Upper lobe of right lung (tissue), 1 donor: ENCODE results near the gene SELENOV. TPM values are rescaled to one million over a fixed set of nuclear protein-coding genes. Genes with fewer than 3 reads are reported as not detected.

Experiments
- ATAC-seq: fragments of 200-7000 bp; cut with Tn5 transposase; one replicate; pipeline ENCODE4 v1.9.1; 2020; ENCODE audit warnings: mild to moderate bottlenecking, moderate library complexity
- DNase-seq: peaks from one replicate; pipeline ENCODE4 v3.0.0-alpha.2; 2020
- H3K27ac ChIP-seq: fragments of 200-600 bp; one replicate; pipeline ENCODE4 v1.8.0; 2022
- H3K27me3 ChIP-seq: fragments of 200-600 bp; one replicate; pipeline ENCODE4 v1.8.0; 2022; ENCODE audit warnings: mild to moderate bottlenecking
- H3K36me3 ChIP-seq: fragments of 200-600 bp; one replicate; pipeline ENCODE4 v1.8.0; 2022
- H3K4me1 ChIP-seq: fragments of 200-600 bp; one replicate; pipeline ENCODE4 v1.8.0; 2022
- H3K4me3 ChIP-seq: fragments of 200-600 bp; one replicate; pipeline ENCODE4 v1.8.0; 2022; ENCODE audit warnings: mild to moderate bottlenecking
- H3K9me3 ChIP-seq: fragments of 200-600 bp; one replicate; pipeline ENCODE4 v1.8.0; 2022
- intact Hi-C: fragments of 100-400 bp; cut with DNase I; formaldehyde crosslinking; loops from one replicate; pipeline ENCODE4 v1.11.0; 2022
- total RNA-seq: library from RNA; stranded (reverse); fragmentation: NEBNext Ultra II Directional; extraction: Animal tissue kit (Norgen Biotek cat#: 25700); gene quantifications from one replicate; pipeline ENCODE4 v1.2.1, GENCODE V29; 2021
- TF ChIP-seq, protein P1 (sequence below): fragments of 200-600 bp; IDR thresholded peaks from one replicate; pipeline ENCODE4 v1.8.0; 2022; ENCODE audit warnings: antibody characterized with exemption
- donor health status: DM: no; HTN: yes; CAD: no; lungs with severe emphysema.

SELENOV gene
- total RNA-seq, 1 donor from 2014 or later, result not detected

DNA sequence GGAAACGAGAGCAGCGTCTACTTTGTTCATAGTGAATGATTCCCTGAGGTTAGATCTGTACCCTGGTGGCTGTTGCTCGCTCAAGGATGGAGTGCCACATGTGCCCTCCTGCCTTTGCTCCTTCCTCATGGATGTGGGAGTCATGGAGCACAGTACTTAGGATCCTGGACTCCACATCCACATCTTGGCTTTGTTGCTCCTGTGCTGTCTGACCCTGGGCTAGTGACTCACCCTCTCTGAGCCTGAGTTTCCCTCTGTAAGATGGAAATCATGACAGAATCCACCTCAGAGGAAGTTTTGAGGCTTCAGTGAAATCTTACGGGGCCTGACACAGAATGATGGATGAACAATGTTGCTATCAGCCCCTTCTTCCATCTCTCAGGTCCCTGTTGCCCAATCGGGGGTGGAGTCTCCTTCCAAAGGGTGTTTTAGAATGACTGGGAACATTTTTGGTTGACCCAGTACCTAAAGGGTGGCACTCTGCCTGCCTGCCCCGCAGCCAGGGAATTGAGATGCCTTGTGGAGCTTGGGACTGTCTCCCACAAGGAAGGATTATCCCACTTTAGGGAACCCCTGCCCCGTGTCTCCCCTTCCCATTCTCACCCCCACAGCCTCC is 44.1 kb upstream of the SELENOV start:
- TF ChIP-seq, protein P1, sequence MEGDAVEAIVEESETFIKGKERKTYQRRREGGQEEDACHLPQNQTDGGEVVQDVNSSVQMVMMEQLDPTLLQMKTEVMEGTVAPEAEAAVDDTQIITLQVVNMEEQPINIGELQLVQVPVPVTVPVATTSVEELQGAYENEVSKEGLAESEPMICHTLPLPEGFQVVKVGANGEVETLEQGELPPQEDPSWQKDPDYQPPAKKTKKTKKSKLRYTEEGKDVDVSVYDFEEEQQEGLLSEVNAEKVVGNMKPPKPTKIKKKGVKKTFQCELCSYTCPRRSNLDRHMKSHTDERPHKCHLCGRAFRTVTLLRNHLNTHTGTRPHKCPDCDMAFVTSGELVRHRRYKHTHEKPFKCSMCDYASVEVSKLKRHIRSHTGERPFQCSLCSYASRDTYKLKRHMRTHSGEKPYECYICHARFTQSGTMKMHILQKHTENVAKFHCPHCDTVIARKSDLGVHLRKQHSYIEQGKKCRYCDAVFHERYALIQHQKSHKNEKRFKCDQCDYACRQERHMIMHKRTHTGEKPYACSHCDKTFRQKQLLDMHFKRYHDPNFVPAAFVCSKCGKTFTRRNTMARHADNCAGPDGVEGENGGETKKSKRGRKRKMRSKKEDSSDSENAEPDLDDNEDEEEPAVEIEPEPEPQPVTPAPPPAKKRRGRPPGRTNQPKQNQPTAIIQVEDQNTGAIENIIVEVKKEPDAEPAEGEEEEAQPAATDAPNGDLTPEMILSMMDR, result no peak
- no peak for ATAC-seq
- H3K27me3 ChIP-seq, result no peaks in the 10 kb centered on the region
- no peaks in the 10 kb centered on the region for H3K4me1 ChIP-seq
- H3K27ac ChIP-seq, result no peak overlapping the region
- no peaks in the 10 kb centered on the region for H3K9me3 ChIP-seq
- intact Hi-C loops, result no loop called here
- no peak overlapping the region for H3K4me3 ChIP-seq
- DNase-seq, result no peak
- H3K36me3 ChIP-seq, result peaks cover 98% of the 10 kb centered on the region

DNA sequence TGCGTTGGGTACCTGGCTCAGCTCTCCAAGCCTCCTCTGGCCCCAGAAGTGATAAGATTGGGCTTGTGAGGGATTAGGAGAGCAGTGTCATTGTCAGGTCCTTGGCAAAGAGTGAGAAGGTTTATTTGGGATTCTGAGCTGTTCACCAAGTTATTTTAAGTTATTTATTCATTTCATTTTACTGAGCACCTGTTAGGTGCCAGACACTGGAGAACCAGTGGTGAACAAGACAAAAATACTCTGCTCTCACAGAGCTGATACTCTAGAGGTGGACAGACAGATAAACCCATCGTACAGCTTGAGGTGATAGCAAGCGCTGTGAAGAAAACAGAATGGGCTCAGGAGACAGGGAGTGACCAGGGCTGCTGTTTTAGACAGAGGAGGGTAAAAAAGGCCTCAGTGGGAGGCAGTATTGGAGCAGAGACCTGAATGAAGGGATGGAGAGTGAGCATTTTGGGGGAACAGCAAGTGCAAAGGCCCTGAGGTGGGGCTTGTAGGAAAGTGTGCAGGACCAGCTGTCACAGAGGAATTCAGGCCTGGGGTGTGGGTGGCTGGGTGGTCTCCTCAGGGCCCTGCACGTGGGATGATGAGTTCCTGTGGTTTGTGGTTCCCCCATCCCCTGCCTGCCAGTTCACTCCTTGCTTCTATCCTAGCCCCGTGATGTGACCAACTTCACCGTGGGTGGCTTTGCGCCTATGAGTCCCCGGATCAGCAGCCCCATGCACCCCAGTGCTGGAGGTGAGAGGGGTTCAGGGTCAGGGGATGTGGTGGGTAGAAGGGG is 43.0 kb upstream of the SELENOV start:
- Histone ChIP-seq H3K4me3 (no peak overlapping the region), H3K36me3 (peaks cover 93% of the 10 kb centered on the region), H3K9me3 (no peaks in the 10 kb centered on the region), H3K27ac (no peak overlapping the region), H3K27me3 (no peaks in the 10 kb centered on the region), H3K4me1 (no peaks in the 10 kb centered on the region)
- TF ChIP-seq, protein P1, result no peak
- ATAC-seq (no peak), DNase-seq (no peak)
- intact Hi-C loops, result no loop called here

DNA sequence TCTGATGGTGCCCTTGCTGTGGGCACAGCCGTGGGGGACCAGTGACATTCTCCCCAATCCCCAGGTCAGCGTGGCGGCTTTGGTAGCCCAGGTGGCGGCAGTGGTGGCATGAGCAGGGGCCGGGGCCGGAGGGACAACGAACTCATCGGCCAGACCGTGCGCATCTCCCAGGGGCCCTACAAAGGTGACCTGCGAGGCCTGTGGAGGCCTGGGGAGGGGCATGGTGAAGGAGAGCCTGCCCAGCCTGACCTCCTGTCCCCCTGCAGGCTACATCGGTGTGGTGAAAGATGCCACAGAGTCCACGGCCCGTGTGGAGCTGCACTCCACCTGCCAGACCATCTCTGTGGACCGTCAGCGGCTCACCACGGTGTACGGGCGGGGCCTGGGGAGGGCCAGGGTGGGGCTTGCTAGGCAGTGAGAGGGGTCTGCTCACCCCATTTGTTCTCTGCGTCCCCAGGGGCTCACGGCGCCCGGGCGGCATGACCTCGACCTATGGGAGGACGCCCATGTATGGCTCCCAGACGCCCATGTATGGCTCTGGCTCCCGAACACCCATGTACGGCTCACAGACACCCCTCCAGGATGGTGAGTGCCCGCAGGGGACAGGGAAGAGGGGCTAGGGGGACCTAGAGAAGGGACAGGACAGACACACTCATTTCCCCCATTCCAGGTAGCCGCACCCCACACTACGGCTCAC is 42.0 kb upstream of the SELENOV start:
- H3K27me3 ChIP-seq, result no peaks in the 10 kb centered on the region
- no peak for ATAC-seq
- no peak overlapping the region for H3K4me3 ChIP-seq
- no peaks in the 10 kb centered on the region for H3K4me1 ChIP-seq
- TF ChIP-seq, protein P1, result no peak
- H3K36me3 ChIP-seq, result peaks cover 83% of the 10 kb centered on the region
- H3K9me3 ChIP-seq, result no peaks in the 10 kb centered on the region
- DNase-seq, result no peak
- H3K27ac ChIP-seq, result no peak overlapping the region
- intact Hi-C loops, result no loop called here

DNA sequence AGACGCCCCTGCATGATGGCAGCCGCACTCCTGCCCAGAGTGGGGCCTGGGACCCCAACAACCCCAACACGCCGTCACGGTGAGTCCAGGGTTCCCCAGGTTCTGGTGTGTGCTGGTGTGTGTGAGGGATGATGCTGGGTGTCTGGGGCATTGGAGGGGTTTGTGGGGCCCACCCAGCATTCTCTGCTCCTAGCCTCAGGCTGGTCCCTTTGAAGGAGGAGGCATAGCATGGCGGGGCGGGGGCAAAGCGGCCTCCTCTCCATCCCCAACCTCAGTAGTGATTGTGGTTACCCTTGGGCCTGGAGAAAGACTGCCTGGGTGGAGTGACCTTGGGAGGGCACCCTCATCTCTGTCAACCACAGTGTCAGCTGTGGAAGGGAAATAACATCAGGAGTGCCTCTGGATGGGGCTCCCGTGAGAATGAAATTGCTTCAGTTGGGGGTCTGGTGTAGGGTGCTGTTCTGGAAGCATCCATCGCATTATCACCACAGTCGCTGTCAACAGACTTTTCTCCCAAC is 41.4 kb upstream of the SELENOV start:
- TF ChIP-seq, protein P1, result no peak
- intact Hi-C loops, result no loop called here
- Histone ChIP-seq H3K27ac (no peak overlapping the region), H3K27me3 (no peaks in the 10 kb centered on the region), H3K4me1 (no peaks in the 10 kb centered on the region), H3K4me3 (no peak overlapping the region), H3K36me3 (peaks cover 77% of the 10 kb centered on the region), H3K9me3 (no peaks in the 10 kb centered on the region)
- ATAC-seq (no peak), DNase-seq (no peak)

DNA sequence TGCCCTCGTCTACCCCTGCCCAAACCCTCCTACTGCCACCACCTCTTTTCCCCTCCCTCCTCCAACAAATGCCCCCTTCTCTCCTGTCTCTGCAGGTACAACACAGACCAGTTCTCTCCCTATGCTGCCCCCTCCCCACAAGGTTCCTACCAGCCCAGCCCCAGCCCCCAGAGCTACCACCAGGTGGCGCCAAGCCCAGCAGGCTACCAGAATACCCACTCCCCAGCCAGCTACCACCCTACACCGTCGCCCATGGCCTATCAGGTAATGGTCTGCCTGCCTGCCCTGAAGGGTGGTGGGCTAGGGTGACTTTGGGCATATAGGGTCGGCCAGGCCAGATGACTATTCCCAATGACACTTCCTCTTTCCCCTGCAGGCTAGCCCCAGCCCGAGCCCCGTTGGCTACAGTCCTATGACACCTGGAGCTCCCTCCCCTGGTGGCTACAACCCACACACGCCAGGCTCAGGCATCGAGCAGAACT is 40.8 kb upstream of the SELENOV start:
- no peaks in the 10 kb centered on the region for H3K27me3 ChIP-seq
- no peaks in the 10 kb centered on the region for H3K9me3 ChIP-seq
- DNase-seq (peak; percentile 82), ATAC-seq (peak; percentile 76)
- H3K4me1 ChIP-seq, result no peaks in the 10 kb centered on the region
- intact Hi-C loops, result no loop called here
- no peak overlapping the region for H3K4me3 ChIP-seq
- H3K36me3 ChIP-seq, result peaks cover 70% of the 10 kb centered on the region
- TF ChIP-seq, protein P1, result peak; percentile 73
- H3K27ac ChIP-seq, result no peak overlapping the region
